Measurements from ENCODE around the gene TROAP.
A peak's percentile ranks its signal among the peaks of the same experiment; 100 is the strongest.

Gene TROAP

DNA sequence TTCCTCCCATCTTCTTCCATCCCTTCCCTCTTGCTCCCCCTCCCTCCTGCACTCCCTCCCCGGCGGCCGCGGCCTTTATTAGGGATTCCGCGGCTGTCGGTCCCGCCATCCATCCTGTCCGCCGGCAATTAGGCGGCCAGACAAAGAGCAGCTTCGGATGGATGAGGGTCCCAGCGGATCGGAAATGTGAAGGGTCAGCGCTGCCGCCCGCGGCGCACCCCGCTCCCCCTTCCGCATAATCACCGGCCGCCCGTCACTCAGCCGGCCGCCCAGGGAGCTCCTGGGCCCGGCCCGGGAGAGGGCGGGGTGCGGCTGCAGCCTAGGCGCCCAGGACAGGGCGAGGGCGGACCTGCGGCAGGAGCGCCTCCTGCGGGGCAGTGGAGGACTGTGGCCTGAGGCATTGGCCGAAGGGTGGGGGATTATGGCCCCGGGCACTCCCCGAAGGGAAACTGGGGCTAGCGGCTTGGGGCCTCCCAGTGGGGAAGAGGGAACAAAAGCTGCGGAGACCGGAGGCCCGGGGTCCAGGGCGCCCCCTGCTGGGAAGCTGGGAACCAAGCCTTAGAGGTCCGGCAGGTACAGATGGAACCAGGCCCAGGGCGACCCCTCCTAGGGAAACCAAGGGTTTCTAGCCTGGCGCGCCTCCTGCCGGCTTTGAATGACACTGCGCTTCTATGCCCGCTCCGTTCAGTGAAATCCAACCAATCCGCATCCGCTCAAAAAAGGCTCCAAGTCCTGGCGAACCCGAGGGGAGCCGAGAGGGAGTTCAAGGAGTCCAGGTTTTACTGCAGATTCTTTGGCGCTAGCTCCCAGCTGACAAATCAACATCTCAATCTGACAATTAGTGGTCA is 19.2 kb downstream of the TROAP start:
- peak; percentile 70 for DNase-seq (ENCODE audit: low spot score)

DNA sequence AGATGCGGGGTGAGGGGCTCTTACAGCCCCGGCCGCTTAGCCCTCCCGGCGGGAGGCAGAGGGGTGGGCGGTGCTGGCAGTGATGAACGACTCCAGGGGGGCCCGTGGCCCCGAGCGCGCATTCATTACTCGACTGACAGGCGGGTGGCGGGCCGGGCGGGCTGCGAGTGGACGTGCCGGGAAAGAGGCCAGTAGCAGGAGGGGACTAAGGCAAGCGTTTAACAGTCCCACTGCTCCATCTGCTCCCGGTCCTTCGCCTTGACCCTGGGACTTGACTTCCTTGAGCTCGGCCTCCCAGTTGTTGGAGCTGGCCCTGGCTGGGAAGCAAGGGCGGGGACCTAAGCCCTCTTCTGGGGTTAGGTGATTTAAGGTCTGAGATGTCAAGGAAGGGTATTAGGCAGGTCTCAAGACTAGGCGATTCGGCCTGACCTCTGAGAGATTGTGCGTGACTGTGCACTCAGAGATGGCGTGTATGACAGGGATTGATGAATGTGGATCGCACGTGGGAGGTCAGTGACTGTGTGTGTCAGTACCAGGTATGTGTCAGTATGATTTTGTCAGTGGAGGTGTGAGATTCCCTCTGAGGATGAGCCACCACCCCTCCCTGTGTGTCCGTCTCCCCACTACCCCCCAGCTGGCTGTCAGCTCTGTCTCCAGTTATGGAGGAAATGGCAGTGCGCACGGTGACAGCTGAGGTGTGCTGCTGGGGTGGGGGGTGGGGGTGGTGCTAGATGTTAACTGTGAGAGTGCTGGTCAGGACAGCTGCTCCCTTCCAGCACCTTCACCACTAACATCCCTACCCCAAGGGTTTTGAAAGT is 20.1 kb downstream of the TROAP start:
- DNase-seq (ENCODE audit: low spot score), result no peak

GRCh38 chr12:49344486-49345050 is 21.5 kb downstream of the TROAP start:
- DNase-seq (ENCODE audit: low spot score), result no peak

- no peak for DNase-seq (ENCODE audit: low spot score)
Measured at GRCh38 chr12:49345051-49345824, 22.2 kb downstream of the TROAP start.

DNA sequence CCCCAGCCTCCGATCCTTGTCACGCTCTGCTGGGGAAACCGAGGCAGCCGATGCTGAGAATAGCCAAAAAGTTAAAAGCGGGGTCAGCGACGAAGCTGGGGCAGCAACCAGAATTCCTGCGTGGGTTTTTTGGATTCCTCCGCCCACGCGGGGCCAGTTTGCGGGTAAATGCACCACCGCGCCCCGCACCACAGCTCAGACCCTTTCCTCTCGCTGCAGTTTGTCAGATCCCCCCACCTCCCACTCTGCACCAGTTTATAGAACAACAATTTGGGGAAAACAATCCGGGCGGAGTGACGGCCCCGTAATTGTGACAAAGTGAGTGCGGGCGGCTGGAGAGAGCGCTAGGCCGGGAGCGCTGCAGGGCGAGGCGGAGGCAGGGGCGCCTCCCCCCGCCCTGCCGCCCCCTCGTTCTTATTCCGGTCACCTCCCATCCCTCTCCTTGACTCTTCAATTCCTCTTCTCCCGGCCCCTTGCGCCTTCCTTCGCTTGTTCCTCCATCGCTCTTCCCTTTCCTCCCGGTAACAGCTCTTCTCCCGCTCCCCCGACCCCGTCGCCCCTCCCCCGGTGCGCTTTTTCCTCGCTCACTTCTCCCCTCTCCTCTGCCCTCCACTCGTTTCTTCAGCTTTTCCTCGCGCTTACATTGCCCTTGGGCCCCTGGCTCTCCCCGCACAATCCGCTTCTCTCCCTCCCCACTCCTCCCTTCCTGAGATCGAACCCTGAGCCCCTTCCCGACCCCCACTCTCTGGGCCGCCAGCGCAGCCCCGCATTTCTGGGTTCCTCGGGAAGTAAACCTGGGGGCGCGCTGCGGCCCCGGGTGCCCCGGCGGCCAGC is 23.0 kb downstream of the TROAP start:
- no peak for DNase-seq (ENCODE audit: low spot score)

DNA sequence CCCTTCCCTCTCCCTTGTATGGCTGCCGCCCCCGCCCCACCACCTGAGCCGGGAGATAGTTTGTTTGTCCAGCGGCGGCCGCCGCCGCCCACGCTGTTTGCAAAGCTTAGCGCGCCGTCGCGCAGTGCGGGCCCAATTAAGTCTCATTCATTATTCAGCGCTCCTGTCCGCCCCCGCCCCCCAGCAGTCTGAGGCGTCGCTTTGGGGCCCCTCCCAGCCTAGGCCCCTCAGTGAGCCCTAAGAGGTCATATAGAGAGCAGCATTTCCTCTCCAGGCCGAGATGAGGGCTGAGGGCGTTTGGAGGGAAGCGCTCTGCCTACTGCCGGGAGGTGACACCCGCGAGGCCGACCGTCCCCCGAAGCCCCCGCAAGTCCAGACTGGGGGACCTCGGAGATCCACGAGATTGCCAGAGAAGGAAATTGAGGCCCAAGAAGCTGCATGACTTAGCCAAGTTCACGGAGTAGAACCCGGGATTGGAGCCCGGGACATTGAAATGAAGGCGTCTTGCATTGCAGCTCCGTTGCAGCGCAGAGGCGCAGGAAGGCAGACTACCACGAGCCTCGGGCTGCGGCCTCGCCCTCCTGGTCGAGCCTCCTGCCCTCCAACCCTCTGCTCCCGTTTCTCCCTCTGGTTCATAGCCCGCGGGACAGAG is 23.7 kb downstream of the TROAP start, which contains the start of gene DNAJC22:
Gene DNAJC22, plus strand, starts transcription at position 230 of the 652 bp plus-strand sequence. CDS start 1,985 bp downstream, outside the sequence.
- DNase-seq (ENCODE audit: low spot score), result no peak

DNA sequence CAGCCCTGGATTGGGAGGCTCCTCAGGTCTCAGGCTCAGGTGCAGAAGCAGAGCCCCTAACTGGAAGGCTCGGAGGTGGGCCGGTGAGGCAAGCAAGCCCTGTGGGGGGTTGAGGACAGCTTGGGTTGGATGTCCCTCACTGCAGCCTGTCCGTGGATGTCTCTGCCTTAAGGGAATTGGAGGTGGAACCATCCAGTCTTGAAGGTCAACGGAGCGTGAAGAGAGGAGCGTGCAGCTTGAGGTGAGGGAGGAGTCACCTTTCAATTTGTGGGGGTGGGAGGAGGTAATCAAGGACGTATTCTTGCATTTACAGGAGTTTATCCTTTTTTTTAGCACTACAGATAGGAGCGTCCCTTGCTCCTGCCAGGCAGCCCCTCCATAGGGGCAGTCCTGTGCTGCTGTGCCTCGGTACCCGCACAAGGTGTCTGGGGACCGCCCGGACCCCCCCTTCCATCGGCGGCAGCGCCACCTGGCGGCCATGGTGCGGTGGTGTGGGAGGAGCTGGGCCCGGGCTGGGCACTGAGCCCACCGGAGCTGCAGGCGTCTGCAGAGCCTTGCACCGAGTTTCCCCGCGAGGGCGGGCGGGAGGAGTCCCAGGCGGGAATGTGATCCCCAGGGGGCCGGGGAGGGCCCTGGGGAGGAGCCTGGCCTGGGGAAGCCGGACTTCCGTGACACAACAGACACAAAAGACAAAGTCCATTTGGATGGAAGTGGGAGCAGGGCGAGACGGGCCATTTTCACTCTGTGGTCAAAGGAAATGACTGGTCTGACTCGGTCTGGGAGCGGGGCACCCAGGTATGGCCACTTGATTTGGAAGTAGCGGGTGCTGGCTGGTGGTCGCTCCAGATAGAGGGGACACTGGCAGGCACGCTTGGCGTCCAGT is 24.5 kb downstream of the TROAP start:
- DNase-seq (ENCODE audit: low spot score), result peak; percentile 68

DNA sequence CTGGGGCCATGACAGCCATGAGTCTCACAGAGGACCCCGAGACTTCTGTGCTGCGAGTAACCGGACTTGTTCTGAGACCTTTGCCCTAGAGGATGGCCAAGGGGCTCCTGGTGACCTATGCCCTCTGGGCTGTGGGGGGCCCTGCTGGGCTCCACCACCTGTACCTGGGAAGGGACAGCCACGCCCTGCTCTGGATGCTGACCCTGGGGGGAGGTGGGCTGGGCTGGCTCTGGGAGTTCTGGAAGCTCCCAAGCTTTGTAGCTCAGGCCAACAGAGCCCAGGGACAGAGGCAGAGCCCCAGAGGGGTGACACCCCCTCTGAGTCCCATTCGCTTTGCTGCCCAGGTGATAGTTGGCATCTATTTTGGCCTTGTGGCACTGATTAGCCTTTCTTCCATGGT is 25.7 kb downstream of the TROAP start:
- DNase-seq (ENCODE audit: low spot score), result no peak

GRCh38 chr12:49349266-49349665 is 26.2 kb downstream of the TROAP start:
- no peak for DNase-seq (ENCODE audit: low spot score)

GRCh38 chr12:49352351-49352750 is 29.3 kb downstream of the TROAP start:
- DNase-seq (ENCODE audit: low spot score), result no peak

DNA sequence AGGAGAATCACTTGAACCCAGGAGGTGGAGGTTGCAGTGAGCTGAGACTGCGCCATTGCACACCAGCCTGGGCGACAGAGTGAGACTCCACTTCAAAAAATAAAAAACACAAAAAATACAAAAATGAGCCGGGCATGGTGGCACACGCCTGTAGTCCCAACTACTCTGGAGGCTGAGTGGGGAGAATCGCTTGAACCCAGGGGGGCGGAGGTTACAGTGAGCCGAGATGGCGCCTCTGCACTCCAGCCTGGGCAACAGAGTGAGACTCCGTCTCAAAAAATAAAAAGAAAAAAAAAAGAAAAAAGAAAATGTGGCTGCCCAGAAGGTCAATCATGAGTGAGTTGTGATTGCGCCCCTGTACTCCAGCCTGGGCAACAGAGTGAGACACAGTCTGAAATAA is 32.9 kb downstream of the TROAP start:
- DNase-seq (ENCODE audit: low spot score), result no peak

DNA sequence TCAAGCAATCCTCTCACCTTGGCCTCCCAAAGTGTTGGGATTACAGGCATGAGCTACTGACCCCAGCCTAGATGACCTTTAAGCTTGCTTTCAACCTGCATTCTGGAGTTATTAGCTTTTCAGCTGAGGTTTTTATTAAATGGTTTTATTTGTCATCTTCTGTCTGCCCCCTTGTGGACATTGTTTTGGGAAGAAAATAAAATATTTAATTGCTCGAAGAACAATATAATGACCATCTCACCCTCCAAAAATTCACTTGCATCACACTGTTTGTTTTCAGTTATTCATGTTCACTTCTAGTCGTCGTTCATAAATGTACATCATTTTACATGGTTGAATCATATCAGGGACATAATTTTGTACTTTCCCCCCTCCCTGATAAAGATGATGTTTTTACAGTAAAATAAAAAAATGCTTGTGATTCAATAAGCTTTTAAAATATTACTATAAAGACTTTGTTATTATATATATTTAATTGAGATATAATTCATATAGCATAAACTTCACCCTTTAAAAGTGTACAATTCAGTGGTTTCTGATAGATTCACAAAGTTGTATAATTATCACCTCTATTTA is 34.1 kb downstream of the TROAP start:
- peak; percentile 22 for DNase-seq (ENCODE audit: low spot score)

GRCh38 chr12:49358483-49359141 is 35.6 kb downstream of the TROAP start:
- peak; percentile 58 for DNase-seq (ENCODE audit: low spot score)

- no peak for DNase-seq (ENCODE audit: low spot score)
Measured at GRCh38 chr12:49359671-49360070, 36.6 kb downstream of the TROAP start.

GRCh38 chr12:49362077-49362476 is 39.0 kb downstream of the TROAP start:
- DNase-seq (ENCODE audit: low spot score), result no peak

- no peak for DNase-seq (ENCODE audit: low spot score)
Measured at GRCh38 chr12:49364989-49365388, 41.9 kb downstream of the TROAP start.

DNA sequence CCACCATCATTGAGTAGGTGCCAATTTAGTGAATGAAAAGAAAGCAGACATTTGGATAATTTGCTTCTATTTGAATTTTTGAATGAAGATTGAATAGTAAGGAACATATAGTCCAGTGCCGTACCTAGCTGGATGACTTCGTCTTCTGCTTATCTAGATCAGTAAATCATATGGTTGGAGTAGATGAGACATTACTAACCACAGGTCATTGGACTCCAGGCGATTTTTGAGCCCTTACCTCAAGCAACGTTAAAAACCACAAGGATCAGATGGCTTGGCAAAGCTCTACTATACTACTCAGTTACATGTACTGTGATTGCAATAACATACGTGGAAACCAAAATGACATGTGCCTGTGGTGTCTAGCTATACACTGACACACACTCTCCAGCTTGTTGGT is 42.5 kb downstream of the TROAP start:
- no peak for DNase-seq (ENCODE audit: low spot score)

DNA sequence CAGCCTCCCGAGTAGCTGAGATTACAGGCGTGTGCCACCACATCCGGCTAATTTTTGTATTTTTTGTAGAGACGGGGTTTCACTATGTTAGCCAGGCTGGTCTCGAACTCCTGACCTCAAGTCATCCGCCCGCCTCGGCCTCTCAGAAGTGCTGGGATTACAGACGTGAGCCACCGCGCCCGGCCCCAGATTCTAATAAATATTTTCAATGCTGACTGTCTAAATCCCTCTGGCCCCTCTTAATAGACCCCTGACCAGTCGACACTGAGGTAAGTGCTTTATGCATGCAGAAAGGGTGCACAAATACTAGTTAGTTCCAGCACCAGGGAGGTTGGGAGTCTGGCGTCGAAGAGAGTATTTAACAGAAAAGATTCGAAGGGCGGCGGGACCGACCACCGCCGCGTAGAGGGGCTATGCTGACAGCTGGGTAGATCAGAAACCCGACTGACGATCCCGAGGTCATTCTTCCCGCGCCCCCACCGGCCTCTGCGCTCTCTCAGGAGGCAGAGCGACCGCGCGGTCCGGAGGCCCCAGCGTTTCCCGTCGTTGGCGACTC is 43.1 kb downstream of the TROAP start:
- no peak for DNase-seq (ENCODE audit: low spot score)

Measured in hematopoietic multipotent progenitor cell treated with erythropoietin and hydrocortisone succinate and interleukin-3 and kit ligand, for 15 days (in vitro differentiated cells).